ENCODE measurements around the gene SORCS2.

Gene SORCS2

DNA sequence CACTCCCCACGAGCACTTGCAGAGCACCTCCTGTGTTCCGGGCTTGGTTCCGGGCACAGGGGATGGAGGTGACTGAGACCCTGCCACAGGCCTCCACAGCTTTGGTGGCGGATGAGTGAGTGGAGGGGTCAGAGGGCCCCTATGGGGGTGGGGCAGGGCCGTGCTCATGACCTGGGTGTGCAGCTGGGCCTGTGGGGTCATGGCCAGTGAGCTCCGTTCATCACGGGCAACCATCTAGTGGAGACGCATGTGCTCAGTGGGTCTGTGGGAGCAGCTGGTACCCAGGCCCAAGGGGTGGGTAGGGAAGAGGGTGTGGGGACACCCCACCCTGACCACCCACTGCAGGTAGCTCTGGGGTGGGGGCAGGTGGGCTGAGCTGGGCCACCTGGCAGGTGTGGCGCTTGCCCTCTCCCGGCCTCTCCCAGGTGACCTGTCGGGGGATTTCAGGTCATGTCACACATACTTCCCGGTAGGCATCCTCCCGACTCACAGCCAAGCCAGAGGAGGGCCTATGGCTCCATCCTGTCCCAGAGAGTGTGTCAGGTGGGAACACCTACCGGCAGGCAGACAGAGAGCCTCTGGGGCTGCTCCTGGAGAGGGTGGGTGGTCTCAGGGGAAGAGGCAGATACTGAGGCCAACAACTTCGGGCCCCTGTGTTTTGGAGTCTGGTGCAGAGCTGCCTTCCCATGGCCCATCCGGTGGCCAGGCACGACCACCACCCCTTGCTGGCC, 238.8 kb downstream of the SORCS2 start:
- no peak for DNase-seq
- TF ChIP-seq POLR2A (IDR thresholded peaks at IDR 0.05; ENCODE audit: low read length) = no peak
- TF ChIP-seq GATA1 (IDR thresholded peaks at IDR 0.05; ENCODE audit: low read depth, low read length) = no peak

DNA sequence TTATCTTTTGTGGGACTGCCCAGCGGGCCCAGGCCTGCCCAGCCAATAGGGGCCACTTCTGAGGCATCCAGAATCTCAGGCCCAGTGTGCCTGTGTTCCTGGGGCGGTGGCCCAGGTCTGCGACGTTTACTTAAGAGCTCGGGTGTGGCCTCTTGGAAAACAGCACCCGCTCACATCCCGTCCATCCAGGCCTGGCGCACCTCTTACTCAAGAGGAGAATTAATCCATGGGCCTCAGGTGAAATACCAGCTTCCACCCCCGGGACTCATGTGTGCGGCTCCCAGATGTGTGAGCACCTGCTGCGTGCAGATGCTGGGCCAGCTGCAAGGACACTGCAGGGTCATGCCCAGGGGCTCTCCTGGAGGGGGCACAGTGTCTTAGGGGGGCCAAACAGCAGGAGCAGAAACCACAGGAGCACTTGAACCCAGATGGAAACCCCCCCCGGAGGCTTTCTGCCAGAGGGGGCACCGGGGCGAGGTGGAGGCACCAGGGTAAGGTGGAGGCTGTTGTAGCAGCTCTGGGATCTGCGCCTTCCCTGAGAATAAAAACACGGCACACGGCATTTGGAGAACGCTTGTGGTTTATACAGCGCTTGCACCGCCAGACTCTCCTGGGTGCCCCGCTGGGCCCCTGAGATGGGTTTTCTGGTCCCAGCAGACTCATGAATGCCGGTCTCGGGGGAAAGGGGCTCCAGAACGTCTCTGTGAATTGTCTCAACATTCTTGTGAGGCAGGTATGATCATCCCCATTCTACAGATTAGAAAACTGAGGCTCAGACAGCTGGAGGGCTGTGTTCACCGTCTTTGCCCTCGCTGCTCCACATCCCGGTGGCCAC, 239.6 kb downstream of the SORCS2 start:
- DNase-seq = no peak
- no peak for TF ChIP-seq POLR2A (IDR thresholded peaks at IDR 0.05; ENCODE audit: low read length)
- TF ChIP-seq GATA1 (IDR thresholded peaks at IDR 0.05; ENCODE audit: low read depth, low read length) = no peak

DNA sequence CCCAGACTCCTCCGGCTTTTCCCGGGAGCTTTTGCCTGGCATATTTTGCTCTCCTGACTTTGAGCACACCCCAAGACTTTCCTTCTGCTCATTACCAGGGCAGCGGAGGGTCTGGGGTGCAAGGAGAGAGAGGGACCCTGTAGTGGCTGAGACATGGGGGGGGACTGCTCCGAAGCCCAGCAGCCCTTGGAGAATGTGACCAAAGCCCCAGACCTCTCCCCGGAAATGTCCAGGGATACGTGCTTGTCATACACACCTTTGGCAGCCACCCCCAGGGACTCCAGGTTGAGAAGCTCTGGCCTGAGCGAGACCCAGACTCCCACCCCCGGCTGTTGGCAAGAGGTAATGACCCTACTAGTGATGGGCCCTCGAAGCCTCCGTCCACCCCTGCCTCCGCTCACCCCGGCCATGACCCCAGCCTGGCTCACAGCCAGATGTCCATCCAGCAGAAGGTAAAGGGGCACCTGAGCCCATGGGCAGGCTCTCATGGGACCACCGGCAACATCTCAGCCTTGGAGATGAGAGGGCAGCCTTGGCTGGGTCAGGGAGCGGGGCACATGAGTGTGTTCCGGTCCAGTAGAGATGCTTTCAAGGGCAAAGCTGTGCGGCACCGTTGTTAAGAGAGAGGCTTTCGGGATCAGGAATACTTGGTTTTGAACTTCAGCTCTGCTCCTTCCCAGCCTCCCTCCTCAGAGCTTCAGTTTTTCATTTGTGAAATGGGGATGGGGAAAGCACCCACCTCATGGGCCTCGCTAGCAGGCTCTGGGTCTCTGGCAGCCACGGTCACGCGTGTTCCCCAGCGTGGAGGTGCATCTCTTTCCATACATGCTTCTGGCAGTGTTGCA, 240.4 kb downstream of the SORCS2 start:
- TF ChIP-seq POLR2A (IDR thresholded peaks at IDR 0.05; ENCODE audit: low read length) (no peak), GATA1 (IDR thresholded peaks at IDR 0.05; ENCODE audit: low read depth, low read length) (no peak)
- DNase-seq = no peak

DNA sequence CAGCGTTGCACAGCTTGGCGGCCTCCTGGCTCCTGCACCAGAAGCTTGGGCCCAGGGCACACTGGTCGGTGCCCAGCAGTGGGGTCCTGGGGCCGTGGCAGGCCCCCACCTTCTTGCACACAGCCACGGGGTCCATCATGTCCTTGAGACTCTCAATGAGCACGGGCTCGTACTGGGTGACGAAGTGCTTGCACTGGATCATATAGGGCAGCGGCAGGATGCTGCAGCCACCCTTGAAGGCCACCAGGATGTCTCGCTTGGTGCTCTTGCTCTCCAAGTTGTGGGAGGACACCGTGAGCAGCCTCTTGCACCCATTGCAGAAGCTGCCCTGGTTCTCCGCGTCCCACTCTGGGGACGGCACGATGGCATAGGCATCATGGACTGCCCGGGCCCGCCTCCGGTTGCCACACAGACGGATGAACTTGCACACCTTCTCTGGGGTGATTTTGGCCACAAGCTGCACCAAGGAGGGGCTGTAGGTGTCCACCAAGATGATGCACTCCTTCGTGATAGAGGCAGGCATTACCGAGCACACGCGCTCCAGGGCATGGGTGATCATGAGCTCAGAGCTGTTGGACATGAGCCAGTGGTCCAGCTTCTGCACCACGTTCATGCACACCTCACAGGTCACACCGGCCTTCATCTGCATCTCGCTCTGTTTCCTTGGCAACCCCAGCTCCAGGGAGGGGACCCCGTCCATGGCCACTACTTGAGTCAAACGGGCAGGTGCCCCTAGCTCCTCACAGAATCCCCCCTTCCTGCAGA, 241.2 kb downstream of the SORCS2 start:
- no peak for DNase-seq
- TF ChIP-seq POLR2A (IDR thresholded peaks at IDR 0.05; ENCODE audit: low read length) = no peak
- no peak for TF ChIP-seq GATA1 (IDR thresholded peaks at IDR 0.05; ENCODE audit: low read depth, low read length)

DNA sequence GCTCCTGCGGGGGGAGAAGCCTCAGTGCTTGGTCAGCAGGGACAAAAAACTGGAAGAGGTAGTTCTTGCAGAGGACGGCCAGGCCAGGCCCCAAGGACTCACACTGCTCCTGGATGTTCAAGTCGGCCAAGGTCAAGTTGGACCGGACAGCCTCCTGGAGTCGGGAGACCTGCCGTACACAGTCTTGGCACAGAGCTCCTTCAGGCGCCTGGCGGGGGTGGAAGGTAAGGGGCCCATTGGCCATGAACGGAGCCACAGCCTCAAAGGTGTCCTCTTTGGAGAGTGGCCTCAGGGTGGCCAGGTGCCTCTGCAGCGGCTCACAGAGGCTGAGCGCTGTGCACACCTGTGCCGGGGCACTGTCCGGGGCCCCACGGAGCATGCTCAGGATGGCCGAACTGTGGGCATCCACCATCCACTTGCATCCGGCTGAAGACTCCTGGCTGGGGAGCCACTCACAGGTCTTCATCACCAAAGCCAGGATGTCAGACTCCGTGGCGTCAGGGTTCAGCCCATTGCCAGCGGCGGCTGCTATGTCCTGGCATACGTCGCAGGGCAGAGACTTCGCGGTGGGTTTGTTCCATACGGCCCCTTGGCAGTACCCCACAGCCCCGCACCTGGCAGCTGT, 241.9 kb downstream of the SORCS2 start:
- no peak for DNase-seq
- no peak for TF ChIP-seq POLR2A (IDR thresholded peaks at IDR 0.05; ENCODE audit: low read length)
- TF ChIP-seq GATA1 (IDR thresholded peaks at IDR 0.05; ENCODE audit: low read depth, low read length) = no peak

DNA sequence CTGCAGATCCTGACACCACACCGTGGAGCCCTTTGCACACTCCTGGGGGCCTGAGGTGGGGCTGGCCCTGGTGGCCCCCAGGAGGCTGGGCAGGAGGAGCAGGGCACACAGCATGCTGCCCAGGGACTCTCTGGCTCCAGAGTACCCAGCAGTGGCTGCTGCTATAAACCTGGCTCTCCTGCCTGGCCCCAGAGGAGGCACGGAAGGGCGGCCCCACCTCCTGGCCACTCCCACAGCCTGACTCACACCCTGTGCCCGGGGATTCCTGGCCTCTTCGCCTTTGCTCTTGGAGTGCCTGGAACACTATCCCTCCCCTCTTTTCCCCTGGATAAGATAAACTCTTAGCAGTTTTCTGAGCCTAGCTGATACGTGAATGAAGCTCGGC, 242.4 kb downstream of the SORCS2 start, which contains the start of gene PSAPL1:
TSS of gene PSAPL1 (minus strand) at position 165 of the 385 bp plus-strand sequence. CDS start at position 114, 51 bp downstream.
- no peak for DNase-seq
- TF ChIP-seq POLR2A (IDR thresholded peaks at IDR 0.05; ENCODE audit: low read length) (no peak), GATA1 (IDR thresholded peaks at IDR 0.05; ENCODE audit: low read depth, low read length) (no peak)

DNA sequence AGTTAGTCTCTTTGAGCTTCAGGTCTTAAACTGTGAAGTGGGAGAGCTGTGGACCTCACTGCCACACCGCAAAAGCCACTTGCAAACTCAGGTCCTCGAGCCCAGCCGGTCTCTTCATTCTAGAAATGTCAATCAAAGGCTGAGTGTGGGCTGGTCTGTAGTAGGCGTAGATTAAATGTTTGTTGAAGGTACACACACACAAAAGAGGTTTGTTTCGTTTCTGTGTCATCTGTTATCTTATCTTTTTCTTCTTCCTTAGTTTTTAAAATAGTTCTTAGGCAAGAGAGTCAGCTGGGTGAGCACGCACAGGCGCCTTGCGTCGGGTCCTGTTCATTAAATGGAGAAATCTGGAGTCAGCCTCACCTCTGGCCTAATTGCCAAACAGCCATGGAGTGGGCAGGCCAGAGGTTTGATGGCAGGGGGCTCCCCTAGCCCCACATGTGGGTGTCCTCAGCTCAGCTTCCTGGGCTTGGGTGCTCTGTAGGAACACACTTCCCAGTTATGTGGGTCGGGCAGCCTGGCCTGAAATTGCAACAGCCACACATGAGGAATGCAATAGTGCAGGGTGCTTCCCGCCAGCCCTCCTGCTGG, 243.2 kb downstream of the SORCS2 start:
- no peak for DNase-seq

DNA sequence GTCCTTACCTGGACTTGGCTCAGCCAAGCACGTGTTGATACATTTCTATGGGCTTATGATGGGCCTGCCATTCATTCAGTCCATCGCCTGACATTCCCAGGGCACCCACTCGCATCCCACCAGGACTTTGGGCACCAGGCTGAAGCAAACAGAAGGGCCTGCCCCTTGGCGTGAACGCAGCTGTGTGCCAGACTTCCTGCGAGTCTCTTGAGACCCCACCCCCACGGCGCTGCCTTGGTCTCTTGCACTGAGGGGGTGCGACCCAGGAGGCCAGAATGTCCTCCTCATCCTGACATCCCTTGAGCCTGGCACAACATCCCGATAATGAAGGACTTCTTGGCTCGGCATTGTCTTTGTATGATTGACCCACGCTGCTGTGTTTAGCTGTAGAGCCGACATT, 243.9 kb downstream of the SORCS2 start:
- TF ChIP-seq GATA1 (IDR thresholded peaks at IDR 0.05; ENCODE audit: low read depth, low read length) (no peak), POLR2A (IDR thresholded peaks at IDR 0.05; ENCODE audit: low read length) (no peak)
- DNase-seq = no peak

More for the DNA sequence above, 243.2 kb downstream of the SORCS2 start:
- TF ChIP-seq POLR2A (IDR thresholded peaks at IDR 0.05; ENCODE audit: low read length) (no peak), GATA1 (IDR thresholded peaks at IDR 0.05; ENCODE audit: low read depth, low read length) (no peak)

DNA sequence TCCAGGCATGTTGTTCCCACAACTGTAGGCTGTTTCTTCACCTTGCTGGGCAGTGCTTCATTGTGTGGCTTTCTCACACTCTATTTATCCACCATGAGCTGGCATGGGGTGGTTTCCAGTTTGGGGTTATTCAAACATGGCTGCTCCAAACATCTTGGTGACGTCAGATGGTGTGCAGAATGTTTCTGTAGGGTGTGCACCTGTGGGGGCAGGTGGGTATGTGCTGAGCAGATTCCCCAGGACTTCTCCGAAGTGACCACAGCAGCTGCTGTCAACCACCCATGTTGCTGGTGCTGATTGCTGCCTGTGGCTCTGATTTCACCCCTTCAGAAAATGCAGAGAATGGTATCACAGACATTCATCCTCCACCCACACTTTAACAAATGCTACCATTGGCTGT, 247.4 kb downstream of the SORCS2 start:
- no peak for TF ChIP-seq POLR2A (IDR thresholded peaks at IDR 0.05; ENCODE audit: low read length)
- no peak for TF ChIP-seq GATA1 (IDR thresholded peaks at IDR 0.05; ENCODE audit: low read depth, low read length)
- DNase-seq = no peak

DNA sequence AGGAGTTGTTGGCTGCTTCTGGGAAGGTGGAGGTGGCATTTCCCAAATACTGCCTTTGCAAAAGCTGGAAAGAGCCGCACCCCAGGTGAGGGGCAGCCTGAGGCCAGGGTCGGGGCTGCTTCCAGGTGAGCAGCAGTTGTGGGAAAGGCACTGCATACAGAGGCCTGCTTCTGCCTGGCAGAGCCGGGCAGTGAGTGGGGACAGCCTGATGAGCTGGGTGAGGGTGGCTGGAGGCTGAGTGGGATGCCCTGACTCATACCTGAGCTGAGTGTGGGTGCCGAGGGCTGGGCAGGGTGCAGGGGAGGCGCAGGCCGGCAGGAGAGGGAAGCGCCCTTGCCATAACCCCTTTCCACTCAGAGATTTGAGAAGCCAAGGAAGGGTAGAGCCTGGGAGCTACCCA, 248.9 kb downstream of the SORCS2 start:
- DNase-seq = no peak
- TF ChIP-seq POLR2A (IDR thresholded peaks at IDR 0.05; ENCODE audit: low read length) (no peak), GATA1 (IDR thresholded peaks at IDR 0.05; ENCODE audit: low read depth, low read length) (no peak)

DNA sequence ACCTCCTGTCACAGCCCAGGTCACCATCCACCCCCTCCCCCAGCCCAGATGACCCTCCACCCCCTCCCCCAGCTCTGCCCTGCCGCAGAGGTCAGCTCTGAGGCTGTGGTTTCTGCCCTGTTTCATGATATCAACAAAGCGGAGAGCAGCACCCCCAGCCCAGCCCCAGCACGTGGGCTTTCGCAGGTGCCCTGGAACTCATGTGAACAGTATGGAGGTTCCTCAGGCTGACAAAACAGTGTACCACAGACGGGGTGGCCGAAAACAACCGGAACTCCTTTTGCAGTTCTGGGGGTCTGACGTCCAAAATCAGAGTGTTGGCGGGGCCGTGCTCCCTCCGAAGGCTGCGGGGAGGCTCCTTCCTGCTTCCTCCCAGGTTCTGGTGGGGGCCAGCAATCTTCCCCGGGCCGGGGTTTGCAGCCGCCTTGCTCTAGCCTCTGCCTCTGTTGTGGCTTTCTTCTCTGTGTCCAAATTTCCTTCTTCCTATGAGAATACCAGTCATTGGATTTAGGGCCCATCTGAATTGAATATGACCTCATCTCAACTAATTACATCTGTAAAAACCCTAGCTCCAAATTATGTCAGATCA, 250.3 kb downstream of the SORCS2 start:
- no peak for DNase-seq
- no peak for TF ChIP-seq POLR2A (IDR thresholded peaks at IDR 0.05; ENCODE audit: low read length)
- TF ChIP-seq GATA1 (IDR thresholded peaks at IDR 0.05; ENCODE audit: low read depth, low read length) = no peak

DNA sequence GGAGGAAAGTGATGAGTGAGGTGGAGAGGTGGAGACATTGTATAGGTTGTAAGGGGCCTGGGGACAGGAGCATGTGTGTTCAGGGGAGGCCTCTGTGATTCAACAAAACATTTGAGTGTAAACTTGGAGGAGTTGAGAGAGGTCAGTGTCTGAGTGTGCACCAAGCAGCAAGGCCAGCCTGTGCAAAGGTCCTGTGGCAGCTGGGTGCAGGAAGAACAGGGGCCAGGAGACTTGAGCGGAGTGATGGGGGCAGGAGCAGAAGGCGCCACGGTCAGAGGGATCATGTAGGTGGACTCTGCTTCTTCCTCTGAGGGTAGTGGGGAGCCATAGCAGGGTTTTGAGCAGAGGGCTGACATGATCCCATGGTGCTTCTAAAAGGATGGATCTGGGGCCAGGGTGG, 252.0 kb downstream of the SORCS2 start:
- TF ChIP-seq GATA1 (IDR thresholded peaks at IDR 0.05; ENCODE audit: low read depth, low read length) = no peak
- no peak for TF ChIP-seq POLR2A (IDR thresholded peaks at IDR 0.05; ENCODE audit: low read length)
- no peak for DNase-seq
